ENCODE measurements around the gene TRDMT1. TPM values are rescaled to one million over a fixed set of nuclear protein-coding genes. Genes with fewer than 3 reads are reported as not detected.

TRDMT1 gene
- polyA plus RNA-seq, 1 donor (not counting 4 experiments of a cell fraction or from before 2014, with no cell fraction given), result 6.6 TPM

GRCh38 chr10:17214971-17215781 lies 13.7 kb upstream of the TRDMT1 start:
- TF ChIP-seq CTCF (optimal IDR thresholded peaks at IDR 0.05 in 1 of 3, IDR thresholded peaks at IDR 0.05 in 1 of 3, conservative IDR thresholded peaks at IDR 0.05 in 1 of 3; ENCODE audit: extremely low read depth in 1 of 3, insufficient read depth in 2 of 3, low read length in 3 of 3), result no peak
- TF ChIP-seq EZH2 (IDR thresholded peaks at IDR 0.05; ENCODE audit: low read length), result no peak
- Histone ChIP-seq H2AFZ (ENCODE audit: control insufficient read depth, low read length) (peak overlapping the region; percentile 83), H3K9ac (ENCODE audit: control insufficient read depth, extremely low read depth, insufficient read depth, low read length) (peak overlapping the region; percentile 55), H3K36me3 (ENCODE audit: control insufficient read depth in 2 of 2, extremely low read depth in 1 of 2, insufficient read depth in 2 of 2, low read length in 2 of 2) (no peaks in the 10 kb centered on the region), H3K79me2 (ENCODE audit: control insufficient read depth, insufficient read depth, low read length) (no peaks in the 10 kb centered on the region), H4K20me1 (ENCODE audit: control insufficient read depth, extremely low read depth, insufficient read depth, low read length) (no peaks in the 10 kb centered on the region), H3K4me1 (ENCODE audit: control insufficient read depth, extremely low read depth, insufficient read depth, low read length) (peaks cover 52% of the 10 kb centered on the region), H3K27me3 (ENCODE audit: control insufficient read depth, extremely low read depth, insufficient read depth, low read length) (no peaks in the 10 kb centered on the region), H3K4me2 (ENCODE audit: control insufficient read depth, extremely low read depth, insufficient read depth, low read depth, low read length) (peak overlapping the region; percentile 60), H3K27ac (ENCODE audit: control insufficient read depth, insufficient read depth, low read length) (peak overlapping the region; percentile 96), H3K9me1 (ENCODE audit: control insufficient read depth, extremely low read depth, insufficient read depth, low read length) (no peaks in the 10 kb centered on the region), H3K9me3 (ENCODE audit: control insufficient read depth, low read depth, low read length) (no peaks in the 10 kb centered on the region), H3K4me3 (ENCODE audit: control insufficient read depth in 2 of 3, extremely low read depth in 1 of 3, insufficient read depth in 2 of 3, low read depth in 1 of 3, low read length in 3 of 3) (no peak overlapping the region)
- dilution Hi-C loops (cut with MboI; ENCODE audit: extremely low pct_ligation_motif_present, low sequenced_read_pairs), result no loop called here
- DNase-seq (ENCODE audit: low read depth, low spot score), result no peak
- FAIRE-seq, result peak; percentile 96

- no peak overlapping the region for H3K4me3 ChIP-seq (ENCODE audit: control insufficient read depth in 2 of 3, extremely low read depth in 1 of 3, insufficient read depth in 2 of 3, low read depth in 1 of 3, low read length in 3 of 3)
- H4K20me1 ChIP-seq (ENCODE audit: control insufficient read depth, extremely low read depth, insufficient read depth, low read length), result no peaks in the 10 kb centered on the region
- dilution Hi-C loops (cut with MboI; ENCODE audit: extremely low pct_ligation_motif_present, low sequenced_read_pairs), result no loop called here
- no peaks in the 10 kb centered on the region for H3K27me3 ChIP-seq (ENCODE audit: control insufficient read depth, extremely low read depth, insufficient read depth, low read length)
- H3K4me2 ChIP-seq (ENCODE audit: control insufficient read depth, extremely low read depth, insufficient read depth, low read depth, low read length), result peak overlapping the region; percentile 60
- peak overlapping the region; percentile 83 for H2AFZ ChIP-seq (ENCODE audit: control insufficient read depth, low read length)
- H3K9me1 ChIP-seq (ENCODE audit: control insufficient read depth, extremely low read depth, insufficient read depth, low read length), result no peaks in the 10 kb centered on the region
- FAIRE-seq, result no peak
- TF ChIP-seq CTCF (optimal IDR thresholded peaks at IDR 0.05 in 1 of 3, IDR thresholded peaks at IDR 0.05 in 1 of 3, conservative IDR thresholded peaks at IDR 0.05 in 1 of 3; ENCODE audit: extremely low read depth in 1 of 3, insufficient read depth in 2 of 3, low read length in 3 of 3) (no peak), EZH2 (IDR thresholded peaks at IDR 0.05; ENCODE audit: low read length) (no peak)
- no peaks in the 10 kb centered on the region for H3K79me2 ChIP-seq (ENCODE audit: control insufficient read depth, insufficient read depth, low read length)
- H3K27ac ChIP-seq (ENCODE audit: control insufficient read depth, insufficient read depth, low read length), result peak overlapping the region; percentile 96
- H3K36me3 ChIP-seq (ENCODE audit: control insufficient read depth in 2 of 2, extremely low read depth in 1 of 2, insufficient read depth in 2 of 2, low read length in 2 of 2), result no peaks in the 10 kb centered on the region
- peaks cover 54% of the 10 kb centered on the region for H3K4me1 ChIP-seq (ENCODE audit: control insufficient read depth, extremely low read depth, insufficient read depth, low read length)
- no peak for DNase-seq (ENCODE audit: low read depth, low spot score)
- no peak overlapping the region for H3K9ac ChIP-seq (ENCODE audit: control insufficient read depth, extremely low read depth, insufficient read depth, low read length)
- H3K9me3 ChIP-seq (ENCODE audit: control insufficient read depth, low read depth, low read length), result no peaks in the 10 kb centered on the region
These were observed 13.1 kb upstream of the TRDMT1 start for GRCh38 chr10:17214526-17214925.

Data from keratinocyte (primary cell).